Vagina (tissue), 2 donors: Measurements from ENCODE around the gene ACACA. TPM values are rescaled to one million over a fixed set of nuclear protein-coding genes. Genes with fewer than 3 reads are reported as not detected.
"Not testable (repeated sequence)": the region's sequence is repeated elsewhere in the genome, so short reads cannot be mapped to it uniquely, and the experiment has no call there.

Source experiments
- DNase-seq, 2 donors: peaks; one replicate each; pipeline ENCODE4 v3.0.0-alpha.2; 2017; ENCODE audit errors: extremely low spot score in 2 of 2
- H3K27ac ChIP-seq: fragments of 200-600 bp; sonication (generic); one replicate; pipeline ENCODE4 v1.5.1; 2019
- H3K27me3 ChIP-seq: fragments of 200-600 bp; sonication (generic); one replicate; pipeline ENCODE4 v1.5.1; 2019
- H3K36me3 ChIP-seq, 2 donors: fragments of 200-600 bp; sonication (generic); one replicate each; pipeline ENCODE4 v1.5.1; 2017 to 2019
- H3K4me1 ChIP-seq: fragments of 200-600 bp; sonication (generic); one replicate; pipeline ENCODE4 v1.5.1; 2019
- H3K4me3 ChIP-seq, 2 donors: fragments of 200-600 bp; sonication (generic); 1 replicate in 1 of 2; 2 replicates in 1 of 2; pipeline ENCODE4 v1.5.1; 2016 to 2019
- H3K9me3 ChIP-seq: fragments of 200-600 bp; sonication (generic); one replicate; pipeline ENCODE4 v1.5.1; 2019
- CTCF ChIP-seq, 3 experiments: fragments of 450-650 bp in 2 of 3; fragments of 200-600 bp in 1 of 3; sonication (generic) in 1 of 3; IDR thresholded peaks; one replicate each; pipeline ENCODE4 v1.5.1; 2017 to 2019; ENCODE audit warnings: antibody characterized with exemption in 3 of 3, mild to moderate bottlenecking in 2 of 3, moderate library complexity in 2 of 3
- POLR2A ChIP-seq, 2 donors: fragments of 450-650 bp; IDR thresholded peaks; one replicate each; pipeline ENCODE4 v1.6.1; 2017; ENCODE audit warnings: antibody characterized with exemption in 2 of 2, mild to moderate bottlenecking in 2 of 2, moderate library complexity in 2 of 2
- POLR2AphosphoS5 ChIP-seq, 2 donors: sonication (generic); formaldehyde crosslinking; IDR thresholded peaks; one replicate each; pipeline ENCODE4 v1.9.0; 2017; ENCODE audit warnings: antibody characterized with exemption in 2 of 2, mild to moderate bottlenecking in 2 of 2, low read depth in 1 of 2; ENCODE audit not compliant: insufficient read depth in 1 of 2
- intact Hi-C: fragments of 100-400 bp; cut with DNase I; formaldehyde crosslinking; loops from one replicate; pipeline ENCODE4 v1.15.1; 2023
- total RNA-seq: library from RNA; depleted of rRNA; stranded (reverse); fragments of >200 nt; gene quantifications from one replicate; pipeline ENCODE4 v1.2.3, GENCODE V29; 2016

The ACACA gene
- 44.7 TPM for total RNA-seq

GRCh38 chr17:37406635-37407461 lies at the start of gene ACACA, which contains the start of gene TADA2A:
Gene ACACA, minus strand, starts transcription at chr17:37406836. Its CDS starts 537 bp downstream, at chr17:37406299.
Gene TADA2A, plus strand, starts transcription at chr17:37406886. Its CDS starts 4,480 bp downstream, at chr17:37411366.
- peaks cover 30% of the 10 kb centered on the region for H3K4me1 ChIP-seq
- H3K27ac ChIP-seq, result peak within 1 kb of the TSS; percentile 79
- peak in 1 of 2 donors; percentile 90 for DNase-seq
- peaks cover 0 to 7% of the 10 kb centered on the region in 2 donors for H3K36me3 ChIP-seq
- intact Hi-C loops, result no loop called here
- TF ChIP-seq POLR2AphosphoS5 (IDR thresholded peaks at IDR 0.05; ENCODE audit: insufficient read depth in 1 of 2, low read depth in 1 of 2), result peak in 1 of 2 donors; percentile 22
- TF ChIP-seq POLR2A (IDR thresholded peaks at IDR 0.05), result peak in 1 of 2 donors; percentile 35
- peak in 1 of 3 experiments; percentile 10 for TF ChIP-seq CTCF (IDR thresholded peaks at IDR 0.05)
- no peaks in the 10 kb centered on the region for H3K9me3 ChIP-seq
- peak within 1 kb of the TSS; percentile 62 to 95 for H3K4me3 ChIP-seq
- H3K27me3 ChIP-seq, result no peaks in the 10 kb centered on the region

- H3K27ac ChIP-seq, result no peak overlapping the region
- TF ChIP-seq POLR2AphosphoS5 (IDR thresholded peaks at IDR 0.05; ENCODE audit: insufficient read depth in 1 of 2, low read depth in 1 of 2) (peak in 1 of 2 donors; percentile 79), CTCF (IDR thresholded peaks at IDR 0.05) (no peak)
- no peaks in the 10 kb centered on the region for H3K9me3 ChIP-seq
- no peak overlapping the region for H3K4me3 ChIP-seq
- no peak for DNase-seq
- no peaks in the 10 kb centered on the region for H3K36me3 ChIP-seq
- intact Hi-C loops, result no loop called here
- no peaks in the 10 kb centered on the region for H3K4me1 ChIP-seq
- H3K27me3 ChIP-seq, result no peaks in the 10 kb centered on the region
Observed at GRCh38 chr17:37450112-37450511, 43.5 kb upstream of the ACACA start.

GRCh38 chr17:37447641-37448040 lies 41.0 kb upstream of the ACACA start:
- H3K27ac ChIP-seq, result no peak overlapping the region
- intact Hi-C loops, result no loop called here

GRCh38 chr17:37446027-37446426 lies 39.4 kb upstream of the ACACA start:
- intact Hi-C loops, result no loop called here
- Histone ChIP-seq H3K27ac (no peak overlapping the region), H3K4me3 (no peak overlapping the region), H3K9me3 (no peaks in the 10 kb centered on the region), H3K4me1 (no peaks in the 10 kb centered on the region), H3K36me3 (peaks cover 0 to 29% of the 10 kb centered on the region in 2 donors), H3K27me3 (no peaks in the 10 kb centered on the region)
- no peak for DNase-seq
- TF ChIP-seq CTCF (IDR thresholded peaks at IDR 0.05) (no peak), POLR2AphosphoS5 (IDR thresholded peaks at IDR 0.05; ENCODE audit: insufficient read depth in 1 of 2, low read depth in 1 of 2) (no peak), POLR2A (IDR thresholded peaks at IDR 0.05) (no peak)

More at GRCh38 chr17:37447641-37448040, 41.0 kb upstream of the ACACA start:
- DNase-seq, result no peak
- no peaks in the 10 kb centered on the region for H3K9me3 ChIP-seq
- H3K27me3 ChIP-seq, result no peaks in the 10 kb centered on the region
- no peaks in the 10 kb centered on the region for H3K4me1 ChIP-seq
- H3K36me3 ChIP-seq, result peaks cover 0 to 14% of the 10 kb centered on the region in 2 donors
- H3K4me3 ChIP-seq, result no peak overlapping the region
- TF ChIP-seq POLR2A (IDR thresholded peaks at IDR 0.05), result no peak
- peak in 1 of 2 donors; percentile 32 for TF ChIP-seq POLR2AphosphoS5 (IDR thresholded peaks at IDR 0.05; ENCODE audit: insufficient read depth in 1 of 2, low read depth in 1 of 2)

GRCh38 chr17:37441369-37442014 lies 34.9 kb upstream of the ACACA start:
- H3K9me3 ChIP-seq, DNase-seq, H3K4me1 ChIP-seq, H3K4me3 ChIP-seq, H3K27me3 ChIP-seq, intact Hi-C loops, H3K27ac ChIP-seq: not testable (repeated sequence)
- H3K36me3 ChIP-seq, result peaks cover 3 to 43% of the 10 kb centered on the region in 2 donors
